Stimulated activated CD4-positive, alpha-beta T cell treated with anti-CD3 and anti-CD28 coated beads, Interleukin-4, amount 100 ng/mL, for 48 hours (primary cell): Measurements from ENCODE around the gene ZGPAT.
"Not testable (repeated sequence)": the region's sequence is repeated elsewhere in the genome, so short reads cannot be mapped to it uniquely, and the experiment has no call there.

Experiments used
- DNase-seq, 2 donors: peaks; one replicate each; pipeline ENCODE4 v3.0.0-alpha.2; 2020; ENCODE audit warnings: low read depth in 2 of 2

The ZGPAT gene

GRCh38 chr20:63703471-63703975 lies 4.3 kb upstream of the ZGPAT start:
- no peak for DNase-seq

GRCh38 chr20:63703976-63704748 lies 3.7 kb upstream of the ZGPAT start:
- no peak for DNase-seq

GRCh38 chr20:63704749-63705117 lies 3.1 kb upstream of the ZGPAT start:
- no peak for DNase-seq

GRCh38 chr20:63705232-63706026 lies 2.4 kb upstream of the ZGPAT start:
- no peak for DNase-seq

- no peak for DNase-seq
These were observed 1.7 kb upstream of the ZGPAT start for GRCh38 chr20:63706027-63706695.

GRCh38 chr20:63706852-63707557 lies 834 bp upstream of the ZGPAT start:
- peak in 1 of 2 donors; percentile 53 for DNase-seq

- DNase-seq: no peak
These were observed 686 bp downstream of the ZGPAT start for GRCh38 chr20:63708301-63709148.

- no peak for DNase-seq
These were observed 1.3 kb downstream of the ZGPAT start for GRCh38 chr20:63709149-63709527.

GRCh38 chr20:63711085-63711645 lies 3.3 kb downstream of the ZGPAT start:
- DNase-seq: no peak

- no peak for DNase-seq
These were observed 4.4 kb downstream of the ZGPAT start for GRCh38 chr20:63712191-63712590.

GRCh38 chr20:63714858-63715257 lies 7.0 kb downstream of the ZGPAT start:
- DNase-seq: no peak

GRCh38 chr20:63718996-63719395 lies 11.2 kb downstream of the ZGPAT start:
- DNase-seq: no peak

GRCh38 chr20:63722967-63723622 lies 15.3 kb downstream of the ZGPAT start:
- DNase-seq: not testable (repeated sequence)

GRCh38 chr20:63730189-63730733 lies 22.4 kb downstream of the ZGPAT start:
- not testable (repeated sequence) for DNase-seq

GRCh38 chr20:63731410-63731809 lies 23.6 kb downstream of the ZGPAT start:
- no peak for DNase-seq

GRCh38 chr20:63732118-63733095 lies 24.6 kb downstream of the ZGPAT start:
- no peak for DNase-seq

- DNase-seq: no peak
These were observed 25.3 kb downstream of the ZGPAT start for GRCh38 chr20:63733117-63733516.

- DNase-seq: no peak
These were observed 25.8 kb downstream of the ZGPAT start for GRCh38 chr20:63733579-63734081.
